GM21367 (cell line): ENCODE data around the gene TCF19.

ENCODE experiments used
- ATAC-seq: cut with Tn5 transposase; IDR thresholded peaks from one replicate; pipeline ENCODE4 v1.9.1; 2021; ENCODE audit not compliant: unreplicated experiment

TCF19 gene

GRCh38 chr6:31158140-31158862, at the start of gene TCF19:
Gene TCF19 (plus strand): TSS chr6:31158589. CDS start chr6:31159470, 881 bp downstream.
- ATAC-seq = peak; percentile 70

GRCh38 chr6:31110825-31111582, 47.4 kb upstream of the TCF19 start:
- ATAC-seq = no peak

GRCh38 chr6:31111712-31112111, 46.7 kb upstream of the TCF19 start:
- no peak for ATAC-seq

GRCh38 chr6:31112478-31112877, 45.9 kb upstream of the TCF19 start, which contains the start of gene C6orf15:
Gene C6orf15 (minus strand): TSS chr6:31112575. CDS start chr6:31112555, 20 bp downstream.
- no peak for ATAC-seq

- no peak for ATAC-seq
These were observed 44.4 kb upstream of the TCF19 start for GRCh38 chr6:31113861-31114540.

GRCh38 chr6:31114541-31114878, 43.9 kb upstream of the TCF19 start, which contains the start of gene PSORS1C1:
Gene PSORS1C1 (plus strand): TSS chr6:31114800. CDS start chr6:31129633, 14,833 bp downstream.
- ATAC-seq = no peak

GRCh38 chr6:31114970-31115849, 43.2 kb upstream of the TCF19 start:
- no peak for ATAC-seq

GRCh38 chr6:31115941-31116560, 42.3 kb upstream of the TCF19 start:
- ATAC-seq = no peak

GRCh38 chr6:31116661-31117385, 41.6 kb upstream of the TCF19 start:
- no peak for ATAC-seq

- ATAC-seq = no peak
These were observed 40.2 kb upstream of the TCF19 start for GRCh38 chr6:31118178-31118577.

- no peak for ATAC-seq
These were observed 38.1 kb upstream of the TCF19 start, which contains the start of gene CDSN for GRCh38 chr6:31120151-31120915. Gene CDSN (minus strand): TSS chr6:31120446. CDS start chr6:31120419, 27 bp downstream.

- no peak for ATAC-seq
These were observed 37.1 kb upstream of the TCF19 start for GRCh38 chr6:31121131-31121790.

GRCh38 chr6:31122791-31123706, 35.3 kb upstream of the TCF19 start:
- no peak for ATAC-seq

- ATAC-seq = no peak
These were observed 33.2 kb upstream of the TCF19 start for GRCh38 chr6:31125162-31125561.

- no peak for ATAC-seq
These were observed 32.6 kb upstream of the TCF19 start for GRCh38 chr6:31125586-31126363.

GRCh38 chr6:31126396-31127175, 31.8 kb upstream of the TCF19 start:
- ATAC-seq = no peak
